ENCODE data around the gene DERL3. TPM values are rescaled to one million over a fixed set of nuclear protein-coding genes. Genes with fewer than 3 reads are reported as not detected.

DERL3 gene
- total RNA-seq, 1 experiment from 2014 or later = 1.5 TPM

- Histone ChIP-seq H3K27ac (ENCODE audit: low read depth, low read length, poor library complexity, severe bottlenecking) (no peak overlapping the region), H3K4me1 (ENCODE audit: insufficient read depth, low read length, poor library complexity, severe bottlenecking) (peaks cover 3% of the 10 kb centered on the region), H3K9me3 (ENCODE audit: low read depth, low read length, poor library complexity, severe bottlenecking) (no peaks in the 10 kb centered on the region), H3K36me3 (ENCODE audit: insufficient read depth, low read length, poor library complexity, severe bottlenecking) (peaks cover 11% of the 10 kb centered on the region), H3K27me3 (replicated peaks; ENCODE audit: insufficient read depth, low read depth, low read length, poor library complexity) (no peaks in the 10 kb centered on the region), H3K4me3 (ENCODE audit: low read depth, low read length, poor library complexity, severe bottlenecking) (no peak overlapping the region)
- ChIA-PET POLR2A (ENCODE audit: low non-redundant PET) (no interaction called here), CTCF (no interaction called here)
- TF ChIP-seq EZH2 (IDR thresholded peaks at IDR 0.05; ENCODE audit: borderline replicate concordance, low read depth, low read length, poor library complexity, severe bottlenecking) = no peak
- TF ChIP-seq, protein P1, sequence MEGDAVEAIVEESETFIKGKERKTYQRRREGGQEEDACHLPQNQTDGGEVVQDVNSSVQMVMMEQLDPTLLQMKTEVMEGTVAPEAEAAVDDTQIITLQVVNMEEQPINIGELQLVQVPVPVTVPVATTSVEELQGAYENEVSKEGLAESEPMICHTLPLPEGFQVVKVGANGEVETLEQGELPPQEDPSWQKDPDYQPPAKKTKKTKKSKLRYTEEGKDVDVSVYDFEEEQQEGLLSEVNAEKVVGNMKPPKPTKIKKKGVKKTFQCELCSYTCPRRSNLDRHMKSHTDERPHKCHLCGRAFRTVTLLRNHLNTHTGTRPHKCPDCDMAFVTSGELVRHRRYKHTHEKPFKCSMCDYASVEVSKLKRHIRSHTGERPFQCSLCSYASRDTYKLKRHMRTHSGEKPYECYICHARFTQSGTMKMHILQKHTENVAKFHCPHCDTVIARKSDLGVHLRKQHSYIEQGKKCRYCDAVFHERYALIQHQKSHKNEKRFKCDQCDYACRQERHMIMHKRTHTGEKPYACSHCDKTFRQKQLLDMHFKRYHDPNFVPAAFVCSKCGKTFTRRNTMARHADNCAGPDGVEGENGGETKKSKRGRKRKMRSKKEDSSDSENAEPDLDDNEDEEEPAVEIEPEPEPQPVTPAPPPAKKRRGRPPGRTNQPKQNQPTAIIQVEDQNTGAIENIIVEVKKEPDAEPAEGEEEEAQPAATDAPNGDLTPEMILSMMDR (conservative IDR thresholded peaks at IDR 0.05; ENCODE audit: low read depth, low read length) = no peak
- intact Hi-C loops (cut with micrococcal nuclease; ENCODE audit: unreplicated experiment) = no loop called here
- BruUV-seq (replicated peaks) = no TSS peak
- no peak for DNase-seq (ENCODE audit: low spot score)
Observed at GRCh38 chr22:23840026-23840425, 1.2 kb upstream of the DERL3 start.

DNA sequence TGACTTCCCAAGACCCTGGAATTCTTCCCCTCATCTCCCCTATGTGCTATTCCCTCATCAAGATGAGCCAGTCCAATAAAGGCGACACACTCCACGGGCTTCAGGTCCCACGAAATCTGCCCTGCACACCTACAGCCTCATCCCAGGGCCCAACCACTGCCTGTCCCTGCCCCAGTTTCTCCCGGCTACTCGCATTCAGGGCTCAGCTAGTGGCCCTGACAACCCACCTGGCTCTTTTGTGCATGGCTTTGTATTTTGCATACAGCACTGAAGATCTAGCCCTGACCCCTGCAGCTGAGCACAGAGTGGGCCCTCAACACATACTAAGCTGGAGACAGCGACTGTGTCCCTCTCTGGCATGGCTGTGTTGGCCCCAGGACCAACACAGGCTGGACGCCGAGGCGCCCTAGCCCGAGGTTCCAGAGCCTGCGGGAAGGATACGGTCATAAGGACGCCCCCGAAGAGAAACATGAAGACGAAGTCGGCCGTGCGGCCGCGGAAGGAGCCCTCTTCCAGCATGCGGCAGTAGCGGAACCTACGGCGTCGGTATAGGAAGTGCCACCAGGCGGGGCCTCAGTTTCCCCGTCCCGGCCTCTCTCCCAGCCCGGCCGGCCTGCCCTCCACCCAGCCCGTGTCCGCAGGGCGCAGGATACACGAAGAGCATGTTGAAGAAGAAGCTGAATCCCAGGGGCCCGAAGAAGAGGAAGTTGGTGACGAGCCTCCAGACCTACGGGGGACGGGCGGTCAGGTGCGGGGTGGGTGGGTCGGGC, 710 bp downstream of the DERL3 start:
- POLR2A ChIA-PET (ENCODE audit: low non-redundant PET) = no interaction called here
- Histone ChIP-seq H3K9me3 (ENCODE audit: low read depth, low read length, poor library complexity, severe bottlenecking) (no peaks in the 10 kb centered on the region), H3K4me3 (ENCODE audit: low read depth, low read length, poor library complexity, severe bottlenecking) (no peak overlapping the region), H3K36me3 (ENCODE audit: insufficient read depth, low read length, poor library complexity, severe bottlenecking) (peaks cover 25% of the 10 kb centered on the region), H3K4me1 (ENCODE audit: insufficient read depth, low read length, poor library complexity, severe bottlenecking) (peaks cover 3% of the 10 kb centered on the region), H3K27me3 (replicated peaks; ENCODE audit: insufficient read depth, low read depth, low read length, poor library complexity) (no peaks in the 10 kb centered on the region), H3K27ac (ENCODE audit: low read depth, low read length, poor library complexity, severe bottlenecking) (no peak overlapping the region)
- CTCF ChIA-PET = no interaction called here
- BruUV-seq (replicated peaks) = no TSS peak
- TF ChIP-seq EZH2 (IDR thresholded peaks at IDR 0.05; ENCODE audit: borderline replicate concordance, low read depth, low read length, poor library complexity, severe bottlenecking) = no peak
- TF ChIP-seq, protein P1 (conservative IDR thresholded peaks at IDR 0.05; ENCODE audit: low read depth, low read length) = no peak
- intact Hi-C loops (cut with micrococcal nuclease; ENCODE audit: unreplicated experiment) = no loop called here
- no peak for DNase-seq (ENCODE audit: low spot score)

DNA sequence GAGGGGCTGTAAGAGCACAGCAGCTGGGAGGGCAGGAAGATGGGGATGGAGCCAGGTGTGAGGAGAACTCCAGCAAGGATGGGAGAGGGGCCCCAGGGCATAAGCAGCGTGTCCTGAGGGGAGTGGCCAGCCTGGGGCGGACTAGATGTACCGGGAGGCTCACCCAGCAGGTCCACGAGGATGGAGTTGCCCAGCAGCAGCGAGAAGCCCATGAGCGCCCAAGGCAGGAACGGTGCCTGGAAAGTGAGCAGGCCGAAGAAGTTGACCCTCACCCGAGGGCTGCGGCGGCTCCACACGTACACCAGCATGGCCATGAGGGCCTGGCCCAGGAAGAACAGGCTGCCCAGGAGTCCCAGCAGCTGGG, 1.3 kb downstream of the DERL3 start:
- Histone ChIP-seq H3K27me3 (replicated peaks; ENCODE audit: insufficient read depth, low read depth, low read length, poor library complexity) (no peaks in the 10 kb centered on the region), H3K27ac (ENCODE audit: low read depth, low read length, poor library complexity, severe bottlenecking) (no peak overlapping the region), H3K9me3 (ENCODE audit: low read depth, low read length, poor library complexity, severe bottlenecking) (no peaks in the 10 kb centered on the region), H3K4me3 (ENCODE audit: low read depth, low read length, poor library complexity, severe bottlenecking) (no peak overlapping the region), H3K4me1 (ENCODE audit: insufficient read depth, low read length, poor library complexity, severe bottlenecking) (peaks cover 3% of the 10 kb centered on the region), H3K36me3 (ENCODE audit: insufficient read depth, low read length, poor library complexity, severe bottlenecking) (peaks cover 25% of the 10 kb centered on the region)
- BruUV-seq (replicated peaks) = no TSS peak
- CTCF ChIA-PET = no interaction called here
- intact Hi-C loops (cut with micrococcal nuclease; ENCODE audit: unreplicated experiment) = no loop called here
- no peak for TF ChIP-seq EZH2 (IDR thresholded peaks at IDR 0.05; ENCODE audit: borderline replicate concordance, low read depth, low read length, poor library complexity, severe bottlenecking)
- TF ChIP-seq, protein P1 (conservative IDR thresholded peaks at IDR 0.05; ENCODE audit: low read depth, low read length) = no peak
- DNase-seq (ENCODE audit: low spot score) = no peak
- POLR2A ChIA-PET (ENCODE audit: low non-redundant PET) = no interaction called here

All from A673 (cell line).